H9 (cell line): Measurements from ENCODE around the gene COL27A1. TPM values are rescaled to one million over a fixed set of nuclear protein-coding genes. Genes with fewer than 3 reads are reported as not detected.

Experiments
- DNase-seq: peaks from one replicate; pipeline ENCODE4 v3.0.0-alpha.2; 2017
- H2AFZ ChIP-seq: one replicate; pipeline ENCODE4 v1.6.1; 2013; ENCODE audit warnings: mild to moderate bottlenecking, low read length, control low read depth, moderate library complexity
- H2AK5ac ChIP-seq: 2 replicates; pipeline ENCODE4 v1.6.1; 2013; ENCODE audit warnings: low read length, control low read depth, mixed read lengths; ENCODE audit not compliant: insufficient read length
- H2BK120ac ChIP-seq: one replicate; pipeline ENCODE4 v1.6.1; 2013; ENCODE audit warnings: low read depth, mild to moderate bottlenecking, low read length, control low read depth, inconsistent platforms; ENCODE audit not compliant: poor library complexity, severe bottlenecking
- H2BK12ac ChIP-seq: 2 replicates; pipeline ENCODE4 v1.6.1; 2013; ENCODE audit warnings: low read length, control low read depth, mixed read lengths, low read depth; ENCODE audit not compliant: insufficient read length
- H2BK15ac ChIP-seq: 2 replicates; pipeline ENCODE4 v1.6.1; 2013; ENCODE audit warnings: low read depth, low read length, control low read depth
- H2BK20ac ChIP-seq: one replicate; pipeline ENCODE4 v1.6.1; 2013; ENCODE audit warnings: low read depth, mild to moderate bottlenecking, low read length, control low read depth, inconsistent platforms; ENCODE audit not compliant: poor library complexity, severe bottlenecking
- H2BK5ac ChIP-seq: 2 replicates; pipeline ENCODE4 v1.6.1; 2013; ENCODE audit warnings: low read length, control low read depth, mixed read lengths; ENCODE audit not compliant: insufficient read length
- H3K14ac ChIP-seq: 2 replicates; pipeline ENCODE4 v1.6.1; 2013; ENCODE audit warnings: low read length, control low read depth; ENCODE audit not compliant: insufficient read depth
- H3K18ac ChIP-seq: 2 replicates; pipeline ENCODE4 v1.6.1; 2013; ENCODE audit warnings: low read depth, mild to moderate bottlenecking, mixed read lengths, low read length, control low read depth; ENCODE audit not compliant: insufficient read length
- H3K23ac ChIP-seq: 2 replicates; pipeline ENCODE4 v1.6.1; 2013; ENCODE audit warnings: low read length, control low read depth, mixed read lengths, low read depth; ENCODE audit not compliant: insufficient read length
- H3K23me2 ChIP-seq: 2 replicates; pipeline ENCODE4 v1.6.1; 2013; ENCODE audit warnings: low read depth, mild to moderate bottlenecking, mixed read lengths, low read length, control low read depth; ENCODE audit not compliant: insufficient read length, poor library complexity, severe bottlenecking
- H3K27ac ChIP-seq: 2 replicates; pipeline ENCODE4 v1.5.1; 2013; ENCODE audit warnings: low read length, control low read depth, mixed read lengths, low read depth; ENCODE audit not compliant: insufficient read length
- H3K27me3 ChIP-seq: 2 replicates; pipeline ENCODE4 v1.6.1; 2013; ENCODE audit warnings: low read length, control low read depth, inconsistent platforms; ENCODE audit not compliant: insufficient read depth
- H3K4ac ChIP-seq: 2 replicates; pipeline ENCODE4 v1.6.1; 2013; ENCODE audit warnings: low read depth, mild to moderate bottlenecking, control low read depth, inconsistent platforms, low read length, moderate library complexity
- H3K4me1 ChIP-seq: 2 replicates; pipeline ENCODE4 v1.6.1; 2013; ENCODE audit warnings: low read length, control low read depth, inconsistent platforms; ENCODE audit not compliant: insufficient read depth
- H3K4me2 ChIP-seq: 2 replicates; pipeline ENCODE4 v1.6.1; 2013; ENCODE audit warnings: low read length, control low read depth, mixed read lengths; ENCODE audit not compliant: insufficient read length, insufficient read depth
- H3K56ac ChIP-seq: 2 replicates; pipeline ENCODE4 v1.6.1; 2013; ENCODE audit warnings: low read depth, mild to moderate bottlenecking, mixed read lengths, low read length, control low read depth; ENCODE audit not compliant: insufficient read length
- H3K79me1 ChIP-seq: 2 replicates; pipeline ENCODE4 v1.6.1; 2013; ENCODE audit warnings: low read depth, mild to moderate bottlenecking, moderate library complexity, low read length, control low read depth, inconsistent platforms; ENCODE audit not compliant: insufficient read depth, poor library complexity, severe bottlenecking
- H3K79me2 ChIP-seq: 2 replicates; pipeline ENCODE4 v1.6.1; 2013; ENCODE audit warnings: low read length, control low read depth, inconsistent platforms; ENCODE audit not compliant: insufficient read depth
- H3K9ac ChIP-seq: 2 replicates; pipeline ENCODE4 v1.6.1; 2013; ENCODE audit warnings: low read length, control low read depth, mixed read lengths; ENCODE audit not compliant: insufficient read length; ENCODE audit errors: extremely low read depth
- H3K9me3 ChIP-seq: one replicate; pipeline ENCODE4 v1.6.1; 2013; ENCODE audit warnings: low read depth, low read length, inconsistent platforms; ENCODE audit not compliant: control insufficient read depth
- H3T11ph ChIP-seq: one replicate; pipeline ENCODE4 v1.6.1; 2013; ENCODE audit warnings: mild to moderate bottlenecking, low read length, control low read depth, inconsistent platforms
- H4K20me1 ChIP-seq: one replicate; pipeline ENCODE4 v1.6.1; 2013; ENCODE audit not compliant: control insufficient read depth, insufficient read length, insufficient read depth
- H4K5ac ChIP-seq: 2 replicates; pipeline ENCODE4 v1.6.1; 2013; ENCODE audit warnings: low read depth, mild to moderate bottlenecking, mixed read lengths, low read length, control low read depth; ENCODE audit not compliant: insufficient read length
- H4K8ac ChIP-seq: replicated peaks from 2 replicates; pipeline ENCODE4 v1.6.1; 2013; ENCODE audit warnings: low read length, control low read depth, mixed read lengths, low read depth; ENCODE audit not compliant: insufficient read length
- H4K91ac ChIP-seq: 2 replicates; pipeline ENCODE4 v1.6.1; 2013; ENCODE audit warnings: low read depth, mild to moderate bottlenecking, moderate library complexity, mixed read lengths, low read length, control low read depth; ENCODE audit not compliant: insufficient read length
- H3K27ac Mint-ChIP-seq, 3 experiments: 2 replicates in 2 of 3; 3 replicates in 1 of 3; pipeline ENCODE4 v1.8.0; 2020 to 2021; ENCODE audit warnings: mixed read lengths in 3 of 3, mild to moderate bottlenecking in 1 of 3, moderate library complexity in 1 of 3
- H3K27me3 Mint-ChIP-seq: 2 replicates; pipeline ENCODE4 v1.8.0; 2021; ENCODE audit warnings: low read depth, mild to moderate bottlenecking, moderate library complexity, mixed read lengths
- H3K36me3 Mint-ChIP-seq, 3 experiments: 2 replicates in 2 of 3; 3 replicates in 1 of 3; pipeline ENCODE4 v1.8.0; 2020 to 2021; ENCODE audit warnings: low read depth in 3 of 3, mixed read lengths in 3 of 3; ENCODE audit not compliant: insufficient read depth in 1 of 3
- H3K4me1 Mint-ChIP-seq, 2 experiments: 2 replicates each; pipeline ENCODE4 v1.8.0; 2020; ENCODE audit warnings: mixed read lengths in 2 of 2
- H3K4me3 Mint-ChIP-seq, 2 experiments: 2 replicates in 1 of 2; 3 replicates in 1 of 2; pipeline ENCODE4 v1.8.0; 2020 to 2021; ENCODE audit warnings: mild to moderate bottlenecking in 2 of 2, mixed read lengths in 2 of 2, moderate library complexity in 1 of 2
- H3K9me3 Mint-ChIP-seq, 2 experiments: 2 replicates in 1 of 2; 3 replicates in 1 of 2; pipeline ENCODE4 v1.8.0; 2020; ENCODE audit warnings: mild to moderate bottlenecking in 2 of 2, mixed read lengths in 2 of 2, moderate library complexity in 1 of 2
- CTCF ChIP-seq: fragments of 200-600 bp; sonication (generic); conservative IDR thresholded peaks from 3 replicates; pipeline ENCODE4 v1.8.0; 2021; ENCODE audit warnings: antibody characterized with exemption, mild to moderate bottlenecking
- WGBS: extraction: QIAGEN DNeasy Blood & Tissue Kit; methylation state at CpG from one replicate; pipeline ENCODE4 v1.1.7; 2013; ENCODE audit warnings: missing lambda C conversion rate, low lambda C conversion rate, mixed read lengths; ENCODE audit not compliant: insufficient read length; ENCODE audit errors: extremely low coverage; 5-methylcytosine and 5-hydroxymethylcytosine counted together
- total RNA-seq: library from RNA; stranded (reverse); gene quantifications from 2 replicates; pipeline ENCODE4 v1.2.1, GENCODE V29; 2021

COL27A1 gene
- total RNA-seq, 1 experiment from 2014 or later, result 17.9 TPM

DNA sequence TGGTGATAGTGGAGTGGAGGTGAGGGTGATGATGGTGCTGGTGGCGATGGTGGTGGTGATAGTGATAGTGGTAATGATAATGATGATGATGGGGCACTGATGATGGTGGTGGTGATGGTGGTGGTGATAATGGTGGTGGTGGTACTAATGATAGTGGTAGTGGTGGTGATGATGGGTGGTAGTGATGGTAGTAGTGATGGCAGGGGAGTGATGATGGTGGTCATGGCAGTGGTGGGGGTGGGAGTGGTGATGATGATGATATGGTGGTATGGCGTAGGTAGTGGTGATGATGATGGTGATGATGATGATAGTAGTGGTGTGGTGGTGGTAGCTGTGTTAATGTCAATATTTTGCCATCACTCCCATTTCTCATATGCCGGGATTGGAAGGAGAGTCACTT, 123.0 kb downstream of the COL27A1 start:
- no peak overlapping the region for H2BK5ac ChIP-seq
- no peak overlapping the region for H4K8ac ChIP-seq
- no peak overlapping the region for H2BK120ac ChIP-seq
- no peak overlapping the region for H3K14ac ChIP-seq
- no peaks in the 10 kb centered on the region for H4K20me1 ChIP-seq
- no peaks in the 10 kb centered on the region for H3K4me1 Mint-ChIP-seq
- DNase-seq, result no peak
- H2BK20ac ChIP-seq, result no peak overlapping the region
- peaks cover 0 to 4% (median 2%) of the 10 kb centered on the region in 3 experiments; a peak in 3 of 7 replicates for H3K36me3 Mint-ChIP-seq
- H3K4me1 ChIP-seq, result no peaks in the 10 kb centered on the region
- no peaks in the 10 kb centered on the region; the same call in 1 of the 2 replicates for H3K27me3 Mint-ChIP-seq
- H2BK12ac ChIP-seq, result no peak overlapping the region
- no peaks in the 10 kb centered on the region for H3K9me3 Mint-ChIP-seq
- no peak overlapping the region for H3K27ac ChIP-seq
- no peak overlapping the region for H3K9ac ChIP-seq
- H2AFZ ChIP-seq, result no peak overlapping the region
- no peaks in the 10 kb centered on the region for H3K79me2 ChIP-seq
- H3K27ac Mint-ChIP-seq, result no peak overlapping the region
- H2BK15ac ChIP-seq, result no peak overlapping the region
- 100% methylated on average over 1 of the region's 3 CpGs for WGBS
- H2AK5ac ChIP-seq, result no peak overlapping the region
- no peak overlapping the region for H3K18ac ChIP-seq
- TF ChIP-seq CTCF, result no peak
- no peak overlapping the region for H3K56ac ChIP-seq
- no peaks in the 10 kb centered on the region for H3K23me2 ChIP-seq
- no peaks in the 10 kb centered on the region for H3K27me3 ChIP-seq
- no peak overlapping the region for H4K91ac ChIP-seq
- H3K79me1 ChIP-seq, result no peaks in the 10 kb centered on the region
- H3K4me3 Mint-ChIP-seq, result no peak overlapping the region
- no peak overlapping the region for H3K23ac ChIP-seq
- no peak overlapping the region for H3T11ph ChIP-seq
- H4K5ac ChIP-seq, result no peak overlapping the region
- no peak overlapping the region for H3K4ac ChIP-seq
- no peaks in the 10 kb centered on the region for H3K9me3 ChIP-seq
- no peak overlapping the region for H3K4me2 ChIP-seq
